ENCODE measurements around the gene KIAA0040. TPM values are rescaled to one million over a fixed set of nuclear protein-coding genes. Genes with fewer than 3 reads are reported as not detected.

Gene KIAA0040
- total RNA-seq, 1 experiment from 2014 or later = 0.31 TPM

DNA sequence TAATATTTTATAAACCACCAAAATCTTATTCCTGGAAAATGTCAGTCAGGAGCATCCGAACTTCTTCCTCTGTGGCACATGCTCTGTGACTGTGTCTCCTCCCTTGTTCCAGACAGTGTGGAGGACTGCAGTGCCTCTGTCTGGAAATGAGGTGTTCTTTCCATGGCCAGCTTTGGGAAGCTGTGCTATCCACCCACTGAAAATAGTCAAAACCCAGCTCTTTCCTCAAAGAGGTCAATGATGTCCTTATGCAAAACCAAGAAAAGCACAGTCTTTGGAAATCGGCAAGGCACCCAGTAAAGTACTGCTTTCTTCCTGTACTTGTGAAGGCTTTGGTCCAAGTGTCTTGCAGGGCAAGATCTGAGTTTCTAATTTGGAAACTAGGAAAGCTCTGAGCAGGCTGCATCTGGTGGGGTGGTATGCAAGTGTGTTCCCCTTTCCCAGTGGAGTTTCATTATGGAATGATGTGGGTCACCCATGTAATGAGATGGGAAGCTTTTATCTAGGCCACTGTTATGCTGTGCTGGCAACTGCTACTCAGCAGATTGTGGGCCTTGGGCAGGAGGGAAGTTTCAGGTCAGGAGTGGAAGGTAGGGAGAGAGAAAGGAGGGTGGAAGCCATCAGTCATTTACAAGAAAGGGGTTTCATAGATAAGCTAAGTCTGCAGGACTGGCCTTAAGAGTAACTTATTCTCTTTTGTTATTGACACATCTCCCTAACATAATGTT lies 6.0 kb downstream of the KIAA0040 start:
- no peaks in the 10 kb centered on the region for H3K36me3 ChIP-seq (ENCODE audit: control insufficient read depth, insufficient read depth, low read length)
- ATAC-seq = no peak
- in situ Hi-C loops (cut with HindIII; ENCODE audit: low pct_unique_long_range_greater_than_20kb, low sequenced_read_pairs) = no loop called here
- CTCF ChIA-PET = no interaction called here
- BruUV-seq (replicated peaks) = no TSS peak
- no peaks in the 10 kb centered on the region for H3K9me3 ChIP-seq (ENCODE audit: control insufficient read depth, insufficient read depth, low read depth, low read length)
- no peak for DNase-seq (ENCODE audit: low read depth, low spot score)
- 0 out of 2 replicates have a peak, but pooled peaks cover 5% of the 10 kb centered on the region for H3K27me3 ChIP-seq (ENCODE audit: control insufficient read depth, insufficient read depth, low read length)
- H3K4me1 ChIP-seq (ENCODE audit: control insufficient read depth, insufficient read depth, low read length) = no peaks in the 10 kb centered on the region; the same call in 1 of the 2 replicates
- H3K4me3 ChIP-seq (ENCODE audit: low read depth in 2 of 2, low read length in 2 of 2) = no peak overlapping the region
- intact Hi-C loops (cut with micrococcal nuclease; ENCODE audit: unreplicated experiment) = no loop called here
- POLR2A ChIA-PET = interaction anchor here (0.6 kb wide), 1 partner anchor 339 kb away, joined by 3 read pairs; no protein-coding TSS in a partner anchor
- TF ChIP-seq SIN3A (IDR thresholded peaks at IDR 0.05; ENCODE audit: borderline replicate concordance, insufficient read depth, low read depth, low read length) (no peak), POLR2AphosphoS5 (IDR thresholded peaks at IDR 0.05; ENCODE audit: low read depth, low read length) (no peak), TCF7L2 (IDR thresholded peaks at IDR 0.05; ENCODE audit: low read depth, low read length) (no peak)
- TF ChIP-seq, protein P1, sequence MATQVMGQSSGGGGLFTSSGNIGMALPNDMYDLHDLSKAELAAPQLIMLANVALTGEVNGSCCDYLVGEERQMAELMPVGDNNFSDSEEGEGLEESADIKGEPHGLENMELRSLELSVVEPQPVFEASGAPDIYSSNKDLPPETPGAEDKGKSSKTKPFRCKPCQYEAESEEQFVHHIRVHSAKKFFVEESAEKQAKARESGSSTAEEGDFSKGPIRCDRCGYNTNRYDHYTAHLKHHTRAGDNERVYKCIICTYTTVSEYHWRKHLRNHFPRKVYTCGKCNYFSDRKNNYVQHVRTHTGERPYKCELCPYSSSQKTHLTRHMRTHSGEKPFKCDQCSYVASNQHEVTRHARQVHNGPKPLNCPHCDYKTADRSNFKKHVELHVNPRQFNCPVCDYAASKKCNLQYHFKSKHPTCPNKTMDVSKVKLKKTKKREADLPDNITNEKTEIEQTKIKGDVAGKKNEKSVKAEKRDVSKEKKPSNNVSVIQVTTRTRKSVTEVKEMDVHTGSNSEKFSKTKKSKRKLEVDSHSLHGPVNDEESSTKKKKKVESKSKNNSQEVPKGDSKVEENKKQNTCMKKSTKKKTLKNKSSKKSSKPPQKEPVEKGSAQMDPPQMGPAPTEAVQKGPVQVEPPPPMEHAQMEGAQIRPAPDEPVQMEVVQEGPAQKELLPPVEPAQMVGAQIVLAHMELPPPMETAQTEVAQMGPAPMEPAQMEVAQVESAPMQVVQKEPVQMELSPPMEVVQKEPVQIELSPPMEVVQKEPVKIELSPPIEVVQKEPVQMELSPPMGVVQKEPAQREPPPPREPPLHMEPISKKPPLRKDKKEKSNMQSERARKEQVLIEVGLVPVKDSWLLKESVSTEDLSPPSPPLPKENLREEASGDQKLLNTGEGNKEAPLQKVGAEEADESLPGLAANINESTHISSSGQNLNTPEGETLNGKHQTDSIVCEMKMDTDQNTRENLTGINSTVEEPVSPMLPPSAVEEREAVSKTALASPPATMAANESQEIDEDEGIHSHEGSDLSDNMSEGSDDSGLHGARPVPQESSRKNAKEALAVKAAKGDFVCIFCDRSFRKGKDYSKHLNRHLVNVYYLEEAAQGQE (IDR thresholded peaks at IDR 0.05; ENCODE audit: insufficient read depth in 1 of 2, low read depth in 2 of 2, low read length in 1 of 2) = no peak
- TF ChIP-seq, protein P2, sequence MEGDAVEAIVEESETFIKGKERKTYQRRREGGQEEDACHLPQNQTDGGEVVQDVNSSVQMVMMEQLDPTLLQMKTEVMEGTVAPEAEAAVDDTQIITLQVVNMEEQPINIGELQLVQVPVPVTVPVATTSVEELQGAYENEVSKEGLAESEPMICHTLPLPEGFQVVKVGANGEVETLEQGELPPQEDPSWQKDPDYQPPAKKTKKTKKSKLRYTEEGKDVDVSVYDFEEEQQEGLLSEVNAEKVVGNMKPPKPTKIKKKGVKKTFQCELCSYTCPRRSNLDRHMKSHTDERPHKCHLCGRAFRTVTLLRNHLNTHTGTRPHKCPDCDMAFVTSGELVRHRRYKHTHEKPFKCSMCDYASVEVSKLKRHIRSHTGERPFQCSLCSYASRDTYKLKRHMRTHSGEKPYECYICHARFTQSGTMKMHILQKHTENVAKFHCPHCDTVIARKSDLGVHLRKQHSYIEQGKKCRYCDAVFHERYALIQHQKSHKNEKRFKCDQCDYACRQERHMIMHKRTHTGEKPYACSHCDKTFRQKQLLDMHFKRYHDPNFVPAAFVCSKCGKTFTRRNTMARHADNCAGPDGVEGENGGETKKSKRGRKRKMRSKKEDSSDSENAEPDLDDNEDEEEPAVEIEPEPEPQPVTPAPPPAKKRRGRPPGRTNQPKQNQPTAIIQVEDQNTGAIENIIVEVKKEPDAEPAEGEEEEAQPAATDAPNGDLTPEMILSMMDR (IDR thresholded peaks at IDR 0.05) = no peak
- H3K27ac ChIP-seq (ENCODE audit: low read length) = no peak overlapping the region

DNA sequence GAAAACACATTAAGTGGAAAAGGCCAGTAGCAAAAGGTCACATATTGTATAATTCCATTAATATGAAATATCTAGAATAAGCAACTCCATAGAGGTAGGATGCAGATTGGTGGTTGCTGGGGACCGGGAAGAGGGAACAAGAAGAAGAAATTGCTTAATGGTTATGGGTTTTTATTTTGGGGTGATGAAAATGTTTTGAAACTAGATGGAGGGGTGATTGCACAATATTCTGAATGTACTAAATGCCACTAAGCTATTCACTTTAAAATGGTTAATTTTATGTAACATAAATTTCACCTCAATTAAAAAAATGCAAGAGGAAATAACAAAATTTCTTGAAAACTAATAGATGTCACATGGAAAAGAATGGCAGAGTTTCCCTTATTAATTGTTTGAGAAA lies 6.7 kb downstream of the KIAA0040 start:
- no peak overlapping the region for H3K4me3 ChIP-seq (ENCODE audit: low read depth in 2 of 2, low read length in 2 of 2)
- ATAC-seq (no peak), DNase-seq (ENCODE audit: low read depth, low spot score) (no peak)
- H3K36me3 ChIP-seq (ENCODE audit: control insufficient read depth, insufficient read depth, low read length) = no peaks in the 10 kb centered on the region
- intact Hi-C loops (cut with micrococcal nuclease; ENCODE audit: unreplicated experiment) = no loop called here
- in situ Hi-C loops (cut with HindIII; ENCODE audit: low pct_unique_long_range_greater_than_20kb, low sequenced_read_pairs) = no loop called here
- H3K27ac ChIP-seq (ENCODE audit: low read length) = no peak overlapping the region
- ChIA-PET POLR2A (no interaction called here), CTCF (no interaction called here)
- H3K9me3 ChIP-seq (ENCODE audit: control insufficient read depth, insufficient read depth, low read depth, low read length) = no peaks in the 10 kb centered on the region
- TF ChIP-seq SIN3A (IDR thresholded peaks at IDR 0.05; ENCODE audit: borderline replicate concordance, insufficient read depth, low read depth, low read length) (no peak), POLR2AphosphoS5 (IDR thresholded peaks at IDR 0.05; ENCODE audit: low read depth, low read length) (no peak), TCF7L2 (IDR thresholded peaks at IDR 0.05; ENCODE audit: low read depth, low read length) (no peak)
- TF ChIP-seq, protein P2 (IDR thresholded peaks at IDR 0.05) = no peak
- TF ChIP-seq, protein P1 (IDR thresholded peaks at IDR 0.05; ENCODE audit: insufficient read depth in 1 of 2, low read depth in 2 of 2, low read length in 1 of 2) = no peak
- 0 out of 2 replicates have a peak, but pooled peaks cover 5% of the 10 kb centered on the region for H3K27me3 ChIP-seq (ENCODE audit: control insufficient read depth, insufficient read depth, low read length)
- BruUV-seq (replicated peaks) = no TSS peak
- H3K4me1 ChIP-seq (ENCODE audit: control insufficient read depth, insufficient read depth, low read length) = no peaks in the 10 kb centered on the region

All from Panc1 (cell line).